ENCODE measurements around the gene MORC2.

MORC2 gene

GRCh38 chr22:30922151-30922611 lies 46.4 kb downstream of the MORC2 start:
- Histone ChIP-seq H3K27me3 (ENCODE audit: insufficient read depth, low read length, poor library complexity, severe bottlenecking) (no peaks in the 10 kb centered on the region), H3K4me2 (ENCODE audit: low read depth, low read length, poor library complexity, severe bottlenecking) (no peak overlapping the region), H3K9ac (ENCODE audit: low read depth, low read length, poor library complexity, severe bottlenecking) (no peak overlapping the region), H3F3A (ENCODE audit: low read depth) (no peaks in the 10 kb centered on the region), H2AFZ (ENCODE audit: low read length) (no peak overlapping the region), H3K9me2 (replicated peaks; ENCODE audit: low read depth, low read length) (no peaks in the 10 kb centered on the region), H3K9me3 (ENCODE audit: insufficient read depth, low read depth, low read length) (no peaks in the 10 kb centered on the region), H3K79me2 (ENCODE audit: insufficient read depth, low read length) (no peaks in the 10 kb centered on the region), H4K20me1 (ENCODE audit: insufficient read depth, low read length, poor library complexity, severe bottlenecking) (no peaks in the 10 kb centered on the region), H3K4me1 (ENCODE audit: insufficient read depth, low read length, poor library complexity, severe bottlenecking) (no peaks in the 10 kb centered on the region), H3K36me3 (ENCODE audit: insufficient read depth, low read length) (peaks cover 21% of the 10 kb centered on the region; the same call in 1 of the 2 replicates), H3K4me3 (ENCODE audit: low read length, poor library complexity, severe bottlenecking) (no peak overlapping the region)
- TF ChIP-seq CTCF (conservative IDR thresholded peaks at IDR 0.05; ENCODE audit: low read length), result no peak
- no peak for TF ChIP-seq EZH2phosphoT487 (IDR thresholded peaks at IDR 0.05; ENCODE audit: borderline replicate concordance)

GRCh38 chr22:30921108-30921507 lies 47.5 kb downstream of the MORC2 start:
- TF ChIP-seq EZH2phosphoT487 (IDR thresholded peaks at IDR 0.05; ENCODE audit: borderline replicate concordance), result no peak
- TF ChIP-seq CTCF (conservative IDR thresholded peaks at IDR 0.05; ENCODE audit: low read length), result no peak
- Histone ChIP-seq H2AFZ (ENCODE audit: low read length) (no peak overlapping the region), H3K9me2 (replicated peaks; ENCODE audit: low read depth, low read length) (no peaks in the 10 kb centered on the region), H3K79me2 (ENCODE audit: insufficient read depth, low read length) (no peaks in the 10 kb centered on the region), H3K4me3 (ENCODE audit: low read length, poor library complexity, severe bottlenecking) (no peak overlapping the region), H3K9me3 (ENCODE audit: insufficient read depth, low read depth, low read length) (no peaks in the 10 kb centered on the region), H3K4me1 (ENCODE audit: insufficient read depth, low read length, poor library complexity, severe bottlenecking) (no peaks in the 10 kb centered on the region), H3F3A (ENCODE audit: low read depth) (no peaks in the 10 kb centered on the region), H3K27me3 (ENCODE audit: insufficient read depth, low read length, poor library complexity, severe bottlenecking) (no peaks in the 10 kb centered on the region), H3K4me2 (ENCODE audit: low read depth, low read length, poor library complexity, severe bottlenecking) (no peak overlapping the region), H3K36me3 (ENCODE audit: insufficient read depth, low read length) (peaks cover 13% of the 10 kb centered on the region; the same call in 1 of the 2 replicates), H3K9ac (ENCODE audit: low read depth, low read length, poor library complexity, severe bottlenecking) (no peak overlapping the region), H4K20me1 (ENCODE audit: insufficient read depth, low read length, poor library complexity, severe bottlenecking) (no peaks in the 10 kb centered on the region)

DNA sequence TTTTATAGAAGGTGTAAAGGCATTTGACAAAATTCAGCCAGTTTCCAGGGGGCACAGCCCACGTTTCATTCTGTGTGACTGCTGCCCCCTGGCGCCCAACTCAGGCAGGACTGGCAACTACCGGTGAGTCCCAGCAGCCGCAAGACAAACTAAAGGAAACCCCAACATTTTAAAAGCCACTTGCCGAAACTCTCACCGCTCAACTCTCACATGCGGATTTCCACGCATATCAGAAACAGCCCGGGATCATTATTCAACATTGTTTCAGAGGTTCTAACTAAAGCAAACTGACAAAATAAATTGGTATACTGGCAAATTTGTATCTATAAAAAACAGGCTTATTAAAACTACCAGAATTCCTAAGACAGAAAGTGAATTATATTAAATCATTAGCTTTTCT lies 48.2 kb downstream of the MORC2 start:
- H3K79me2 ChIP-seq (ENCODE audit: insufficient read depth, low read length), result no peaks in the 10 kb centered on the region
- no peaks in the 10 kb centered on the region for H3F3A ChIP-seq (ENCODE audit: low read depth)
- peak overlapping the region; percentile 51 for H3K4me2 ChIP-seq (ENCODE audit: low read depth, low read length, poor library complexity, severe bottlenecking)

More for the DNA sequence above, 48.2 kb downstream of the MORC2 start:
- H3K4me3 ChIP-seq (ENCODE audit: low read length, poor library complexity, severe bottlenecking), result no peak overlapping the region
- TF ChIP-seq CTCF (conservative IDR thresholded peaks at IDR 0.05; ENCODE audit: low read length) (peak; percentile 87), EZH2phosphoT487 (IDR thresholded peaks at IDR 0.05; ENCODE audit: borderline replicate concordance) (no peak)
- H4K20me1 ChIP-seq (ENCODE audit: insufficient read depth, low read length, poor library complexity, severe bottlenecking), result no peaks in the 10 kb centered on the region
- H3K27me3 ChIP-seq (ENCODE audit: insufficient read depth, low read length, poor library complexity, severe bottlenecking), result no peaks in the 10 kb centered on the region
- no peak overlapping the region for H3K9ac ChIP-seq (ENCODE audit: low read depth, low read length, poor library complexity, severe bottlenecking)
- peaks cover 8% of the 10 kb centered on the region; the same call in 1 of the 2 replicates for H3K36me3 ChIP-seq (ENCODE audit: insufficient read depth, low read length)
- H2AFZ ChIP-seq (ENCODE audit: low read length), result no peak overlapping the region
- H3K9me3 ChIP-seq (ENCODE audit: insufficient read depth, low read depth, low read length), result no peaks in the 10 kb centered on the region
- no peaks in the 10 kb centered on the region for H3K9me2 ChIP-seq (replicated peaks; ENCODE audit: low read depth, low read length)
- H3K4me1 ChIP-seq (ENCODE audit: insufficient read depth, low read length, poor library complexity, severe bottlenecking), result no peaks in the 10 kb centered on the region
